OCI-LY7 (cell line): ENCODE measurements around the gene RNU1-2.
"Not testable (repeated sequence)": the region's sequence is repeated elsewhere in the genome, so short reads cannot be mapped to it uniquely, and the experiment has no call there.

Source experiments
- EZH2phosphoT487 ChIP-seq: fragments of 200-600 bp; sonication (generic); IDR thresholded peaks from 2 replicates; pipeline ENCODE4 v1.6.1; 2018; ENCODE audit warnings: low read depth, borderline replicate concordance, mild to moderate bottlenecking, mixed run types, antibody characterized with exemption, low read length, moderate library complexity, mixed read lengths
- TF ChIP-seq, protein P1 (sequence below): fragments of 200-600 bp; sonication (generic); conservative IDR thresholded peaks from 2 replicates; pipeline ENCODE4 v1.5.1; 2014; ENCODE audit warnings: mild to moderate bottlenecking, antibody characterized with exemption, low read length, moderate library complexity, mixed read lengths

DNA sequence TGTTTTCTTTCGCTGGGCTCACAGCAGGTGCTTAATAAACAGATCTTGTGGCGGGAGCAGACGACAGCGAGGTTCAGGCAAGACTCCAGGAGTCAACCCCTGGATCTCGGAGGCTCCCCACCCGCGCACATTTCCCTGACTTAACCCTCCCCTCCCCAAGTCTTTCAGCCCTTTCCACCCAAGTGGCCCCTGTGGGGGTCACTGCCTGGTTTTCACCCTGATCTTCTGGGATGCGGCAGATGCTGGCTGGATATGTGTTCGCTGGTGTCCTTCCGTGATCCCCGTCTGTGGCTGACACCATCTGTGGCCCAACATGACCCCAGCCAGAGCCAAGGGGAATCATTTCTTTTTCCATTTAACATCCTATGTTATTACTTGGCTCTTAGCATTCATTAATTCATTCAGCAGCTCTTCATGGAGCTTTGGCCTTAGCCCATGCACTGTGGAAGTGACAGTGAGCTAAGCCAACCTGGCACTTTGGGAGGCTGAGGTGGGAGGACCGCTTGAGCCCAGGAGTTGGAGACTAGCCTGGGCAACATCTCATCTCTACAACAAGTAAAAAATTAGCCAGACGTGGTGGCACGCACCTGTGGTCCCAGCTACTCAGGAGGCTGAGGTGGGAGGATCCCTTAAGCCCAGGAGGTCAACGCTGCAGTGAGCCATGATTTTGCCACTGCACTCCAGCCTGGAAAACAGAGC is 19.3 kb downstream of the RNU1-2 start:
- TF ChIP-seq, protein P1, sequence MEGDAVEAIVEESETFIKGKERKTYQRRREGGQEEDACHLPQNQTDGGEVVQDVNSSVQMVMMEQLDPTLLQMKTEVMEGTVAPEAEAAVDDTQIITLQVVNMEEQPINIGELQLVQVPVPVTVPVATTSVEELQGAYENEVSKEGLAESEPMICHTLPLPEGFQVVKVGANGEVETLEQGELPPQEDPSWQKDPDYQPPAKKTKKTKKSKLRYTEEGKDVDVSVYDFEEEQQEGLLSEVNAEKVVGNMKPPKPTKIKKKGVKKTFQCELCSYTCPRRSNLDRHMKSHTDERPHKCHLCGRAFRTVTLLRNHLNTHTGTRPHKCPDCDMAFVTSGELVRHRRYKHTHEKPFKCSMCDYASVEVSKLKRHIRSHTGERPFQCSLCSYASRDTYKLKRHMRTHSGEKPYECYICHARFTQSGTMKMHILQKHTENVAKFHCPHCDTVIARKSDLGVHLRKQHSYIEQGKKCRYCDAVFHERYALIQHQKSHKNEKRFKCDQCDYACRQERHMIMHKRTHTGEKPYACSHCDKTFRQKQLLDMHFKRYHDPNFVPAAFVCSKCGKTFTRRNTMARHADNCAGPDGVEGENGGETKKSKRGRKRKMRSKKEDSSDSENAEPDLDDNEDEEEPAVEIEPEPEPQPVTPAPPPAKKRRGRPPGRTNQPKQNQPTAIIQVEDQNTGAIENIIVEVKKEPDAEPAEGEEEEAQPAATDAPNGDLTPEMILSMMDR: not testable (repeated sequence)
- TF ChIP-seq EZH2phosphoT487: not testable (repeated sequence)
